H1 (cell line): ENCODE measurements around the gene OR8B2.

Experiments
- CHD2 ChIP-seq: IDR thresholded peaks from 2 replicates; pipeline ENCODE4 v1.6.1; 2012; ENCODE audit warnings: low read length, improper control_type of control experiment
- CTCF ChIP-seq, 3 experiments: IDR thresholded peaks; 1 replicate in 2 of 3; 2 replicates in 1 of 3; pipeline versions ENCODE4 v1.5.1 to v1.6.1; 2011; ENCODE audit warnings: low read length in 3 of 3, mild to moderate bottlenecking in 3 of 3, inconsistent platforms in 2 of 3, low read depth in 1 of 3, moderate library complexity in 1 of 3; ENCODE audit not compliant: insufficient read depth in 1 of 3; ENCODE audit errors: control extremely low read depth in 1 of 3
- EZH2 ChIP-seq: fragments of 200-600 bp; sonication (generic); IDR thresholded peaks from 2 replicates; pipeline ENCODE4 v1.7.1; 2012; ENCODE audit warnings: low read depth, mild to moderate bottlenecking, moderate library complexity, low read length, inconsistent platforms; ENCODE audit not compliant: severe bottlenecking
- GABPA ChIP-seq: IDR thresholded peaks from 2 replicates; pipeline ENCODE4 v1.6.1; 2011; ENCODE audit warnings: mild to moderate bottlenecking, low read length, moderate library complexity, borderline replicate concordance; ENCODE audit not compliant: insufficient read depth
- JUN ChIP-seq: IDR thresholded peaks from 2 replicates; pipeline ENCODE4 v1.6.1; 2011; ENCODE audit warnings: low read depth, mild to moderate bottlenecking, improper control_type of control experiment, low read length
- MAX ChIP-seq: IDR thresholded peaks from 2 replicates; pipeline ENCODE4 v1.6.1; 2012; ENCODE audit warnings: inconsistent platforms
- POLR2AphosphoS5 ChIP-seq: IDR thresholded peaks from 2 replicates; pipeline ENCODE4 v1.6.1; 2011; ENCODE audit warnings: low read depth, low read length
- SIX5 ChIP-seq: IDR thresholded peaks from 2 replicates; pipeline ENCODE4 v1.6.1; 2011; ENCODE audit warnings: mild to moderate bottlenecking, low read depth, low read length
- SUZ12 ChIP-seq: fragments of 200-600 bp; sonication (generic); IDR thresholded peaks from 2 replicates; pipeline ENCODE4 v1.6.1; 2012; ENCODE audit warnings: mild to moderate bottlenecking, inconsistent platforms, low read length, moderate library complexity, mixed read lengths
- TEAD4 ChIP-seq: IDR thresholded peaks from 2 replicates; pipeline ENCODE4 v1.6.1; 2012; ENCODE audit warnings: low read depth, low read length, inconsistent platforms, mixed read lengths
- YY1 ChIP-seq: IDR thresholded peaks from 2 replicates; pipeline ENCODE4 v1.6.1; 2011; ENCODE audit warnings: low read depth, mild to moderate bottlenecking, low read length

GRCh38 chr11:124376280-124376679 lies 8.0 kb downstream of the OR8B2 start:
- TF ChIP-seq CHD2, result no peak
- no peak for TF ChIP-seq TEAD4
- no peak for TF ChIP-seq CTCF (IDR thresholded peaks at IDR 0.05; ENCODE audit: control extremely low read depth in 1 of 3, insufficient read depth in 1 of 3, low read depth in 1 of 3, low read length in 3 of 3)
- TF ChIP-seq POLR2AphosphoS5, result no peak
- TF ChIP-seq MAX, result no peak
- TF ChIP-seq JUN, result no peak
- TF ChIP-seq GABPA, result no peak
- no peak for TF ChIP-seq SUZ12
- no peak for TF ChIP-seq EZH2
- TF ChIP-seq SIX5, result no peak
- no peak for TF ChIP-seq YY1
